GM18498 (cell line): ENCODE data around the gene TTC34.

Source experiments
- ATAC-seq: cut with Tn5 transposase; IDR thresholded peaks from one replicate; pipeline ENCODE4 v1.9.1; 2021; ENCODE audit warnings: mild to moderate bottlenecking, moderate library complexity; ENCODE audit not compliant: unreplicated experiment

Gene TTC34

GRCh38 chr1:2801535-2802291 lies at the start of gene TTC34:
Gene TTC34, minus strand, starts transcription at chr1:2801693. Its CDS starts 866 bp downstream, at chr1:2800827.
- no peak for ATAC-seq

GRCh38 chr1:2850502-2850901 lies 49.0 kb upstream of the TTC34 start:
- no peak for ATAC-seq

- ATAC-seq = no peak
These were observed 46.6 kb upstream of the TTC34 start for GRCh38 chr1:2848006-2848670.

GRCh38 chr1:2847086-2847985 lies 45.8 kb upstream of the TTC34 start:
- ATAC-seq = no peak

GRCh38 chr1:2845869-2846268 lies 44.4 kb upstream of the TTC34 start:
- ATAC-seq = no peak

GRCh38 chr1:2840036-2840809 lies 38.7 kb upstream of the TTC34 start:
- no peak for ATAC-seq

- ATAC-seq = no peak
These were observed 36.3 kb upstream of the TTC34 start for GRCh38 chr1:2837823-2838222.

- ATAC-seq = no peak
These were observed 35.8 kb upstream of the TTC34 start for GRCh38 chr1:2837316-2837715.

GRCh38 chr1:2836333-2836970 lies 35.0 kb upstream of the TTC34 start:
- no peak for ATAC-seq

GRCh38 chr1:2835650-2836159 lies 34.2 kb upstream of the TTC34 start:
- no peak for ATAC-seq

- no peak for ATAC-seq
These were observed 33.5 kb upstream of the TTC34 start for GRCh38 chr1:2834741-2835564.

GRCh38 chr1:2834146-2834475 lies 32.6 kb upstream of the TTC34 start:
- no peak for ATAC-seq

GRCh38 chr1:2833454-2834145 lies 32.1 kb upstream of the TTC34 start:
- no peak for ATAC-seq

GRCh38 chr1:2832506-2833453 lies 31.3 kb upstream of the TTC34 start:
- ATAC-seq = no peak

GRCh38 chr1:2831596-2832212 lies 30.2 kb upstream of the TTC34 start:
- ATAC-seq = no peak

GRCh38 chr1:2830761-2831425 lies 29.4 kb upstream of the TTC34 start:
- no peak for ATAC-seq
